ENCODE measurements around the gene ANP32A.

ANP32A gene

GRCh38 chr15:68776477-68777270, 44.0 kb downstream of the ANP32A start:
- DNase-seq (ENCODE audit: low spot score in 2 of 2): no peak
- Histone ChIP-seq H3K27me3 (ENCODE audit: low read depth) (no peaks in the 10 kb centered on the region), H3K4me1 (no peaks in the 10 kb centered on the region), H3K36me3 (replicated peaks) (peaks cover 41% of the 10 kb centered on the region), H3K4me3 (no peak overlapping the region), H3K9me3 (no peaks in the 10 kb centered on the region)
- in situ Hi-C loops (cut with MboI; ENCODE audit: low sequenced_read_pairs): no loop called here

- H3K4me1 ChIP-seq: no peaks in the 10 kb centered on the region
- H3K9me3 ChIP-seq: no peaks in the 10 kb centered on the region
- no peaks in the 10 kb centered on the region for H3K27me3 ChIP-seq (ENCODE audit: low read depth)
- DNase-seq (ENCODE audit: low spot score in 2 of 2): no peak
- H3K4me3 ChIP-seq: no peak overlapping the region
- peaks cover 35% of the 10 kb centered on the region for H3K36me3 ChIP-seq (replicated peaks)
- in situ Hi-C loops (cut with MboI; ENCODE audit: low sequenced_read_pairs): no loop called here
Observed at GRCh38 chr15:68775671-68776476, 44.8 kb downstream of the ANP32A start.

GRCh38 chr15:68775236-68775577, 45.5 kb downstream of the ANP32A start:
- Histone ChIP-seq H3K27me3 (ENCODE audit: low read depth) (no peaks in the 10 kb centered on the region), H3K4me1 (no peaks in the 10 kb centered on the region), H3K9me3 (no peaks in the 10 kb centered on the region), H3K36me3 (replicated peaks) (peaks cover 29% of the 10 kb centered on the region), H3K4me3 (no peak overlapping the region)
- DNase-seq (ENCODE audit: low spot score in 2 of 2): no peak
- in situ Hi-C loops (cut with MboI; ENCODE audit: low sequenced_read_pairs): no loop called here

GRCh38 chr15:68774521-68775235, 46.0 kb downstream of the ANP32A start:
- DNase-seq (ENCODE audit: low spot score in 2 of 2): no peak
- H3K27me3 ChIP-seq (ENCODE audit: low read depth): no peaks in the 10 kb centered on the region
- H3K4me3 ChIP-seq: no peak overlapping the region
- no peaks in the 10 kb centered on the region for H3K9me3 ChIP-seq
- peaks cover 25% of the 10 kb centered on the region for H3K36me3 ChIP-seq (replicated peaks)
- in situ Hi-C loops (cut with MboI; ENCODE audit: low sequenced_read_pairs): no loop called here
- H3K4me1 ChIP-seq: no peaks in the 10 kb centered on the region

- in situ Hi-C loops (cut with MboI; ENCODE audit: low sequenced_read_pairs): no loop called here
- Histone ChIP-seq H3K27me3 (ENCODE audit: low read depth) (no peaks in the 10 kb centered on the region), H3K36me3 (replicated peaks) (peaks cover 21% of the 10 kb centered on the region), H3K4me3 (no peak overlapping the region), H3K9me3 (no peaks in the 10 kb centered on the region), H3K4me1 (no peaks in the 10 kb centered on the region)
- DNase-seq (ENCODE audit: low spot score in 2 of 2): no peak
Observed at GRCh38 chr15:68774120-68774519, 46.6 kb downstream of the ANP32A start.

- H3K27me3 ChIP-seq (ENCODE audit: low read depth): no peaks in the 10 kb centered on the region
- H3K9me3 ChIP-seq: no peaks in the 10 kb centered on the region
- peaks cover 10% of the 10 kb centered on the region for H3K36me3 ChIP-seq (replicated peaks)
- no peaks in the 10 kb centered on the region for H3K4me1 ChIP-seq
- no peak overlapping the region for H3K4me3 ChIP-seq
- in situ Hi-C loops (cut with MboI; ENCODE audit: low sequenced_read_pairs): no loop called here
- no peak for DNase-seq (ENCODE audit: low spot score in 2 of 2)
Observed at GRCh38 chr15:68773036-68773435, 47.7 kb downstream of the ANP32A start.

GRCh38 chr15:68770216-68770615, 50.5 kb downstream of the ANP32A start:
- in situ Hi-C loops (cut with MboI; ENCODE audit: low sequenced_read_pairs): no loop called here
- H3K36me3 ChIP-seq (replicated peaks): no peaks in the 10 kb centered on the region
- no peak overlapping the region for H3K4me3 ChIP-seq
- 0 out of 2 replicates have a peak, but pooled peaks cover 2% of the 10 kb centered on the region for H3K4me1 ChIP-seq
- H3K9me3 ChIP-seq: no peaks in the 10 kb centered on the region
- H3K27me3 ChIP-seq (ENCODE audit: low read depth): no peaks in the 10 kb centered on the region; the same call in 1 of the 2 replicates
- no peak for DNase-seq (ENCODE audit: low spot score in 2 of 2)

- in situ Hi-C loops (cut with MboI; ENCODE audit: low sequenced_read_pairs): no loop called here
- H3K36me3 ChIP-seq (replicated peaks): no peaks in the 10 kb centered on the region
- H3K4me3 ChIP-seq: no peak overlapping the region
- 0 out of 2 replicates have a peak, but pooled peaks cover 2% of the 10 kb centered on the region for H3K4me1 ChIP-seq
- no peak for DNase-seq (ENCODE audit: low spot score in 2 of 2)
- H3K27me3 ChIP-seq (ENCODE audit: low read depth): no peaks in the 10 kb centered on the region; the same call in 1 of the 2 replicates
- no peaks in the 10 kb centered on the region for H3K9me3 ChIP-seq
Observed at GRCh38 chr15:68769702-68770101, 51.0 kb downstream of the ANP32A start.

- Histone ChIP-seq H3K4me3 (no peak overlapping the region), H3K36me3 (replicated peaks) (no peaks in the 10 kb centered on the region), H3K27me3 (ENCODE audit: low read depth) (peaks cover 5% of the 10 kb centered on the region; the same call in 1 of the 2 replicates), H3K9me3 (no peaks in the 10 kb centered on the region), H3K4me1 (0 out of 2 replicates have a peak, but pooled peaks cover 2% of the 10 kb centered on the region)
- no peak for DNase-seq (ENCODE audit: low spot score in 2 of 2)
- in situ Hi-C loops (cut with MboI; ENCODE audit: low sequenced_read_pairs): no loop called here
Observed at GRCh38 chr15:68768321-68768720, 52.4 kb downstream of the ANP32A start.

- DNase-seq (ENCODE audit: low spot score in 2 of 2): no peak
- in situ Hi-C loops (cut with MboI; ENCODE audit: low sequenced_read_pairs): no loop called here
- H3K36me3 ChIP-seq (replicated peaks): no peaks in the 10 kb centered on the region
- no peak overlapping the region for H3K4me3 ChIP-seq
- H3K9me3 ChIP-seq: no peaks in the 10 kb centered on the region
- H3K27me3 ChIP-seq (ENCODE audit: low read depth): peaks cover 8% of the 10 kb centered on the region; the same call in 1 of the 2 replicates
- H3K4me1 ChIP-seq: 0 out of 2 replicates have a peak, but pooled peaks cover 2% of the 10 kb centered on the region
Observed at GRCh38 chr15:68767833-68768232, 52.9 kb downstream of the ANP32A start.

- peak in 1 of 2 experiments; percentile 12 for DNase-seq (ENCODE audit: low spot score in 2 of 2)
- in situ Hi-C loops (cut with MboI; ENCODE audit: low sequenced_read_pairs): no loop called here
- H3K36me3 ChIP-seq (replicated peaks): no peaks in the 10 kb centered on the region
- H3K27me3 ChIP-seq (ENCODE audit: low read depth): peaks cover 19% of the 10 kb centered on the region
- H3K4me1 ChIP-seq: 0 out of 2 replicates have a peak, but pooled peaks cover 2% of the 10 kb centered on the region
- H3K9me3 ChIP-seq: no peaks in the 10 kb centered on the region
- no peak overlapping the region for H3K4me3 ChIP-seq
Observed at GRCh38 chr15:68765602-68766368, 54.9 kb downstream of the ANP32A start.

GRCh38 chr15:68764090-68764489, 56.6 kb downstream of the ANP32A start:
- Histone ChIP-seq H3K4me3 (no peak overlapping the region), H3K27me3 (ENCODE audit: low read depth) (peaks cover 21% of the 10 kb centered on the region), H3K4me1 (0 out of 2 replicates have a peak, but pooled peaks cover 2% of the 10 kb centered on the region), H3K9me3 (no peaks in the 10 kb centered on the region), H3K36me3 (replicated peaks) (no peaks in the 10 kb centered on the region)
- DNase-seq (ENCODE audit: low spot score in 2 of 2): no peak
- in situ Hi-C loops (cut with MboI; ENCODE audit: low sequenced_read_pairs): no loop called here

GRCh38 chr15:68763063-68763462, 57.6 kb downstream of the ANP32A start:
- H3K36me3 ChIP-seq (replicated peaks): no peaks in the 10 kb centered on the region
- in situ Hi-C loops (cut with MboI; ENCODE audit: low sequenced_read_pairs): no loop called here
- 0 out of 2 replicates have a peak, but pooled peaks cover 2% of the 10 kb centered on the region for H3K4me1 ChIP-seq
- no peak overlapping the region for H3K4me3 ChIP-seq
- no peaks in the 10 kb centered on the region for H3K9me3 ChIP-seq
- peak in 1 of 2 experiments; percentile 4 for DNase-seq (ENCODE audit: low spot score in 2 of 2)
- peaks cover 21% of the 10 kb centered on the region for H3K27me3 ChIP-seq (ENCODE audit: low read depth)
